NCI-H446 (cell line): ENCODE results near the gene CSRP2.

Experiments used
- DNase-seq, 2 experiments: peaks; one replicate each; lab custom pipeline; 2025; lab: John Stamatoyannopoulos, UW

CSRP2 gene

DNA sequence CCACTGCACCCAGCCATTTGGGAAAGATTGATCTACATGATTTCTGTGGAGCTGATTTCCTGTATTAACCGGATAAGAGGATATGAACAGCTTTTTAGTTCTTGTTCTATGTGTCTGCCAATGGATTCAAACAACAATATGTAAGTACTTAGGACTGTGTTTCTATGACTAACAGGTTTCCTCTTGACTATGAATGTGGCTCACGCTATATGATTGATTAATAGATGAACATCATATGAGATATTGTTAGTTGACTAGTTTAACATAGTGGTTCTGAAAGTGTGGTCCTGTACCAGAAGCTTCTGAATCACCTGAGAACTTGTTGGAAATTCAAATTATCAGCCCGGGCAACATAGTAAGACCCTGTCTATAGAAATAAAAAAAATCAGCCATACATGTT is 12.8 kb upstream of the CSRP2 start:
- DNase-seq = no peak

DNA sequence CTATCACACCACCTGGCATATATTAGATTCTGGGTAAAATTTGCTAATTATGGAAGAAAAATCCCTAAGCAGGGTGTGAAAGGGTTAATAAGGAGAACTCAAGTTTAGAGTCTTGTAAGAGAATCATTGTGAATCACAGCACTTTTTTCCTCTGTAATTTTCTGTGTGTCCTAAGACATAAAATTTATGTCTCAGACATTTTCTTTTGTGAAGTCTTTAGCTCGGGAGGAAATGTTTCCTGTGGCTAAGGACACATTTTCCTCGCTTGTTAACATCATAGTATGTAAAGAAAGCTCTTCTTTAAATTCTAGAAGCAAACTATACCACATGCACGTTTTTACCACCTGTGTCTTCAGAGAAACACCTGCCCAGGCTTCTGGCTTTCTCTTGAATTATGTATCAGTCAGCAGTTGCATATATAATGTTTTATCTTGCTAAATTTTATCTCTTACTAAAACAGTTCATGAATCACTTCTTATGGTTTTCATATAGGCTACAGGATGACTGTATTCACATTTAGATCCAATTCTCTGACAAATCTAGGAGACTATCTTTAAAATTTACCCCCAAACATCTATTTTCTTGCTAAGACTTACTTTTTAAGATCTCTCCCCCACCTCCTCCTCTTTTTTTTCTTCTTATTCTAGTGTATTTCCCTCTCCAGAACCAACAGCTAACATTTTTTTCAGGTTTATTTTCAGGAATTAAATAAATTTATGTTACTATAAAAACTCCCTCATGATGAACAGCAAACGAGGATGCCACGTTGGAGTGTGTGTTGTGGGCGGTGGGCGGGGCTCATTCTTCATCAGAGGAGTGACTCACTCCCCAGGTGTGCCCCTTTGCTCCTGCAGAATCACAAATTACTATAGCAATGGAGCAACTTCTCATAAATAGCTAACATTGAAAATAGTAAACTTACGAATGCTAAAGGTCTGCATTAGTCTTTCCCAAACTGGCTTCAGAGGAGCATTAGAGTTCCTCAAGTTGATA is 11.6 kb upstream of the CSRP2 start:
- DNase-seq = no peak

DNA sequence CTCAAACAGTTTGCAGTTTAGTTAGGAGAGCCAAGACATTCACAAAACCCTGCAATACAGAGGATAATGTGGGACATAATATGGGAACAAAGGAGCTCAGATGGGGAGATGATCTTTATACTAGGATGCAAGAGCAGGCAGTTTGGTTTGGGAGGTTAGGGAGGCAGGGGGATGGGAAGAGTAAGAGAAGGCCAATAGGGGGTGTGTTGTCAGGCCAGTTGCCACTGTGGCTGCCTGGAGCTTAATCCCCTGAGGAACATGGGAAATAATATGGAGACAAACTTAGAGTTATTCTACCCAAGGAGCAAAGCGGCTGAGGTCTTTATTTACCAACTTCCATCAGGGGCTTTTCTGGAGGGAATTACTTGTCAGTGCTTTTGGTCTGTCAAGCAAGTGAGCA is 10.0 kb upstream of the CSRP2 start:
- DNase-seq = no peak

DNA sequence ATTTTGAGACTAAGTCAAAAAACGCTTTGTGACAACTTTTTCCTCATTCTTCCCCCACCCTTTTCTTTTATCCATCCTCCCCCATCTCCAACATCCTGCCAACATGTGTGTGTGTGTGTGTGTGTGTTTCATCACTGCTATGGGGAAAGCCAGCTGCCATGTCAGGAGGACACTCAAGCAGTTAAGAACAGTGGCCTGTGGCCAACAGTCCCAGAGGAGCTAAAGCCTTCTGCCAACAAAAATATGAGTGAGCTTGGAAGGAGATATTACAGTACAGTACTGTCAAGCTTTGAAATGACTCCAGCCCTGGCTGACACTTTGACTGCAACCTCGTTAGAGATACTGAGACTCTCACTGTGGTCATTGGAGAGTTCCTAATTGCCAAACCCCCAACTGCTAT is 5.0 kb upstream of the CSRP2 start:
- DNase-seq = peak; percentile 85 to 96

DNA sequence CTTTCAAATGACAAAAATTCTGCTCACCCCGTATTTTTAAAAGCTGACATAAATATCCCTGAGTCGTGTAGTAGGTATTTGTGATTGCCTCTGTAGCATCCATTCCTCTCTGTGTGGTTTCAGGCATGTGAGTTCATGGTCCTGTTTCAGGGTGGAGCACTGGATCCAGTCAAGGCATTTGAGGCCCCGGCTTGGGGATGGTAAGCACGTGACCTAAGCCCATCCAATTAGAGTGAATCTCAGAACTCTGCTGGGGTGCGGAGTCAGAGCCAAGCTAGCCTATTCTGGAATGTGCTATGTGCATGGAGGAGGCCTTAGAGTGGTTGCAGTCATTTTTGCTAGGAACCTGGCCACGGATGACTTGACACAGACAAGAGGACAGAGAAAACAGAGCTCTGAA is 4.3 kb upstream of the CSRP2 start:
- no peak for DNase-seq

DNA sequence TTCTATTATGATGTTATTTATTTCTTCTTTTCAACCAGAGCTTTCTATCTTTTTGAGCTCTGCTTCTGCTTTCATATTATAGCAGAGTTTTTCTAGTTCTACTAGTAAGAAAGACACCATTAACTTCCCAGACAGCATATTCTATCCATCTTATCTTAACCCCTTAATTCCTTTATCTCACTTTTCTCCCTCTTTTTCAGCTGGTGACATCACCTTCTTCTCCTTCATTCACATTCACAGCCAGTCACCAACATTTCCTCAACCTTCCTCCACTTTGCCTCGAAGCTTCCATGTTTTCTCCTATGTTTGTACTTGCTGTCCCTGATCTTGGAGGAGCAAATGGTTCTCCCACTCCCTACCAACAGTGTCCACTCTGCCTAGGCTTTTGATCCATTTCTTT is 3.5 kb upstream of the CSRP2 start:
- DNase-seq = no peak

DNA sequence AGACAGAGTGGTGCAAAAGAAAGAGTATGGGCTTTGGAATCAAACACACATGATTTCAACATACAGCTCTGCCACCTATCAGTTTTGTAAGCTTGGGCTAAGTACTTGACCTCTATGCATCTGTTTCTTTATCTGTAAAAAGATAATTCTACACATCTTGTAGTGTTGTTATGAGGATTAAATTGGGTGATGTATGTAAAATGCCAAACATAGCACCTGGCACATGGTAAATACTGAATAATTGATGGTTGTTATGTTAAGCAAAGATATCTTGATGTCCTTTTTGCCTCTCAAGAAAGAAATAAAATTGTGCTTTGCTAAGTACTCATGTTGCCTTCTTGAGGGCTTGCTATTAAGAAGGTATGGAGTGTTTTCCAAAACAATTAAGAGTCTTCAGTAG is 2.3 kb upstream of the CSRP2 start:
- no peak for DNase-seq

DNA sequence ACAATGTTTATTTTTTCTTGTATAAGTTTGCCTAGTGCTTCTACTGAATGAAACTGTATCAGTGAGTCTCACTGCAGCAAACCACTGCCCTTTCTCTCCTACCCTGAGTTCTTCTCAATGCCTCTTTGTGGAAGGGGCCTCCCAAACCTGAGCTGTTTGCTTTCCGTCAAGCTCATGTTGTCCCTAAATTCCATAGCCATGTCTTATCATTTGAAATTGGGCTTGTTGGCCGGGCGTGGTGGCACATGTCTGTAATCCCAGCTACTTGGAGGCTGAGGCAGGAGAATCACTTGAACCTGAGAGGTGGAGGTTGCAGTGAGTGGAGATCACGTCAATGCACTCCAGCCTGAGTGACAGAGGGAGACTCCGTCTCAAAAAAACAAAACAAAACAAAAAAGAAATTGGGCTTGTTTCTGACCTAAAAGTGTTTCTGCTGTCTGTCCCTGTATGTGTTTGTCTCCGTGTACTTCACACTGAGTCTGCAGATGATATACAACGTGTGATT is 1.8 kb upstream of the CSRP2 start:
- DNase-seq = no peak

DNA sequence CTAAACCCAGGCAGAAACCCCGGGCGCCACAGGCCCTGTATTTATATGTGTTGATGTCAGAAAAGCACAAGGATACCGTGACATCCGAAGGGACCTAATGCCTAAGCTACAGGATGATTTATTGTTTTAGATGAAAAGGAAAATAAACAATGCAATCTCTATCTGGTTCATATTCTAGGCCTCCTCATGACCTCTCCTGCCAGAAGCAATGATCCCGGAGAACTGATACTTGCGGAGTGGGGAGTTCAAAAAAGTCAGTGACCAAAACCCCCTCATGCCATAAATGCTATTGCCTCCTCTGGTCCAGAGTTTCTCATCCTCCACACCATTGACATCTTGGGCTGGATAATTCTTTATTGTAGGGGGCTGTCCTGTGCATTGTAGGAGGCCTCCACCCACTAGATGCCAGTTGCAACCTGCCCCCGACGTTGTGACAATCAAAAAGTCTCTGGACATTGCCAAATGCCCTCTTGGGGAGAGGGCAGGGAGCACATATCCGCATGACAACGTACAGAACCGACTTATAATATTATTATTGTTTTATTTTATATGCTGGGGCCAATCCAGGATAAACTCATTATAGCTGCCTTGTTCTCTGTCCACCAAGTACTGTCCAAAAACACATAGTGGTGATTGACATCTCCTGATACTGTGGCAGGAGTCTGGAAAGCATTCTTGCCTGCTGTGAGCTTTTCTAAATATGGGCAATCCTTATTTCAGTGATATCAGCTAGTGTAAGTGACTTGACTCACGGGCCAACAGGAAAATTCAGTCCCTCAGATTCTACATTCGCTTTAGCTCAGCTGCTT is 1.1 kb upstream of the CSRP2 start:
- DNase-seq = no peak

DNA sequence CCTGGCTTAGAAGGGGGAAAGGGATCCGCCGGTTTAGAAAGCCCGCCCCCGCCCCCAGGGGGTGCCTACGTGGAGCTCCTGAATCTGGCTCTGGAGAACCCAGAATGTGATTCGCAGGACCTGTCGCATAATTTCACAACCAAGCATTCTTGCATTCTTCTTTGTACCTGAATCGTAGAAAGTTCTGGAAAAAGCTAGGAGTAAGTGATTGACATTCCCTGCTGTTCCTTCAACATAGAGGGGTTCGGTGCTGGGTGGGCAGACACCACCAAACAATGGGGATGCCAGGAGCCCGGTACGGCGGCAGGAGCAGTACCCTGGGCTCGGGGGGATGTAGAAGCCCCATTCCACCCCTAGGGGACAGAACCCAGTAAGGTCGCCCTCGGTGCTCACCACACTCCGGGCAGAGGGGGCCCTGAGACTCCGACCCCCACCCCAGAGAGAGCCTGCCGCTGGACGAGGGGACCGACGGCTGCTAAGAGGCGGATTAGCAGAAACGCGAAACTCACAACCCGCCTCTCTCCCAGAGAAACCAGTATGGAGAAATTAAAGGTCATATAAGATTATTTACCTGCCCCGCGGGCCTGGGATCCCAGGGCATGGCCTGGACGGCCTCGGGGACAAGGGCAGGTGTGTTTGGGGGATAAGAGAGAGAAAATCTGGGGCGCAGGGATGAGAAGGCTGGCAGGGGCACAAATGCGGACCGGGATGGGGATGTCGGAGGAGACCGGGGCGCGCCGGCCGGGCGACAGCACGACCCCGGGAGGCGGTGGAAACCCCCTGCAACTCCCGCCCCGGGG is 520 bp downstream of the CSRP2 start:
- DNase-seq = peak; percentile 30 to 54

DNA sequence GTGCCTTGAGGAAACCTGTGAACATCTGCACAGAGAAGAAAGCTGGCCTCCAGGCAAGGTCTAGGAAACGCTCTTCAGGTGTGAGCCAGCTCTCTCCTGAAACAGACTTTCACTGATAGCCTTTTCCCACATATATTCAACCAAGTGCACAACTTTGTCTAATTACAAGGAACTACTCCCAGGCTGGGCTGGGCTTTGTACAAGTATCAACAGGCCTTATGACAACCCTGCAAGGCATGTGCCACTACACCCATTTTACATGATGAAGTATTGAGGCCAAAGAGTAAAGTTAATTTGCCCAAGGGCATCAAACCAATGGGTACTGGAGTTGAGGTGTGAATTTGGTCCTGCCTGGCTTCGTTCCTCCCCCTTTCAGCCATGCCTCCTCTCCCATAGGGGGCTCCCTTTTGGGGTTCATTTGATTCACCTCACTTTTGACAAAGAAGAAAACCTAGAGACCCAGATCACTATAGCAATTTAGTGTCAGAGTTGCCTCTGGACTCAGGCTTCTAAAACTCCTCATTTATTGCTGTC is 2.1 kb downstream of the CSRP2 start:
- DNase-seq = no peak

DNA sequence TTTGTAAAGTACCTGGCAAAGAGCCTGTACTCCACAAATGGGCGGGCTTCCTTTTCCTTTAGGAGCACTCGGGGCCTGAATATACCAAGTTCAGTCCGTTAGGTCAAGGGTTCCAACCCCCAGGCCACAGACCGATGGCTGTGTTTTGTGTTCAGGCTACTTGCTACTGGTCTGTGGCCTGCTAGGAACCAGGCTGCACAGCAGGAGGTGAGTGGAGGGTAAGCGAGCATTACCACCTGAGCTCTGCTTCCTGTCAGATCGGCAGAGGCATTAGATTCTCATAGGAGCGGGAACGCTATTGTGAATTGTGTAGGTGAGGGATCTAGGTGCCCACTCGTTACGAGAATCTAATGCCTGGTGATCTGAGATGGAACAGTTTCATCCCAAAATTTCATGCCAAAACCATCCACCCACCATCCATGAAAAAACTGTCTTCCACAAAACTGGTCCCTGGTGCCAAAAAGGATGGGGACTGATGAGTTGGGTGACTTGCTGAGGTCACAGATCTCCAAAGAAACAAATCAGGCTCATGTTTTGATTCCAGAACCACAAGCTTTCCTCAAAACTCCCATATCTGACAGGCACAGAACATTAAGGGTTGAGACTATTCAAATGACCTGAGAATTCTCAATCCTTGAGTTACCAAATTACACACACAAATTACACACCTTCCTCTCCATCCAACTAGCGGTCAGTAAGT is 4.2 kb downstream of the CSRP2 start:
- DNase-seq = no peak

DNA sequence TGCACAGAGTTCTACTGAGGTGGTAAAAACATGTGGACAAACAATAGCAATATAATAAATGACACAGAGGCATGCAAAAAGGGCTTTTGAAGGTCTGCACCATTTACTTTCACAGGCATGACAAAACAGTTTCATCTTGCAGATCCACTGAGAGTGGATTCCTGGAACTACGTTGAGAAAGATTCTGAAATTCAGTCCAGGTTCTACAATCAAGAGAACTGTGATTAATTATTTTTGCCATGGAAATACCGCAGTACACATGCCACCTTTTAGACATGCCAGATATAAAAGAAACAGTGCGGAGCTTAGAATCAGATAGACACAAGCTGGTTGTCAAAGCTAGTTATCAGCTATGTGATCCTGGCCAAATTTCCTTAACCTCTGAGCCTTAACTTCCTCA is 4.8 kb downstream of the CSRP2 start:
- no peak for DNase-seq

DNA sequence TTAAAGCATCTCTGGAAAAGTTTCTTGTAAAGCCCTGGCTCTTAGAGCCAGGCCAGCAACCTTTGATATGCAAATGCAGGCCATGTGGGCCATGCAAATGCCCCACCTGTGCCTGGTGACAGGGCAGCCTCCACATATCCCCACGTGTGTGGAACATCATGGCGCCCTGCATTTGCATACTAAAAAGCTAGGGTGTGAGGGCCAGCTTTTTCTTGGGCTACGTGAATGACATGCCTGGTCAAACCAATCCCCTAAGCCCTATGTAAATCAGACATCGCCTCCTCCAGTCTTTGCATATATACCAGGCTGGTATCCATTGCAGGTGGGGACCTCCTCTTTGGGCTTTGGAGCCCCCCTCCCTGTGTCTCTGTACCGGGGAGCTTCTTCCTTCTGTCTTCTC is 6.4 kb downstream of the CSRP2 start:
- DNase-seq = no peak

DNA sequence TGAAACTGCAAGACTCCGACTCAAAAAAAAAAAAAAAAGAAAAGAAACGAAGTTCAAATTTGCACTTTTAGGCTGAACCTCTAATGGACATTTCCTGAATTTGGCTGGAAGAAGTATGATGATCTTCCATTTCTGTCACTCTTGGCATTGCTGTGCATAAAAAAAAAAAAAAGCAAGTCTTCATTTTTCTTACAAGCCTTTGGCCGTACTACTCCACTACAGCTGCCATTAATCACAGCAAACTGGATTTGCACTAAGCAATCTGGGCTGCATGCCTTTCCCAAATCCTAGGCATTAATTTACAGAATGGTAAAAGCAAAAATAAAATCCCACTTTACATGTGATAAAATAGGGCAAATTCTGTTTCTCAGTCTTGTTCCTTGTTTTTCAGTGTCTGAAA is 7.1 kb downstream of the CSRP2 start:
- peak in 1 of 2 experiments; percentile 30 for DNase-seq

DNA sequence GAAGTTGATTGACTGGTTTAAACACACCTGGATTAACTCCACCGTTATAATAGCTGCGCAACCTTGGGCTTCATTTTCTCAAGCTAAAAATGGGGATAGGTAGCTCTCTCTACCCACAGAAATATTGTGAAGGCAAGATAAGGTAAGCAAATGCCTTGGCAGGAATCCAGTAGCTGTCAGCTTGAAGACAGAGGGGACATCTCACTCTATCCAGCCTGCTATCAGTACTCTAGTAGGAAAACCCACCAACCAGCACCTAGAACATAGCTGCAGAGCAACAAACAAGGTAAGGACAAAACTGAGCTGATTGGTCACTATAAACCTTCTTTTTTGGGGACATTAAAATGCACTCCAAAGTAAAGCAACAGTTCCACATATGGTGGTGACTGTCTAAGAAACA is 7.7 kb downstream of the CSRP2 start:
- DNase-seq = no peak

DNA sequence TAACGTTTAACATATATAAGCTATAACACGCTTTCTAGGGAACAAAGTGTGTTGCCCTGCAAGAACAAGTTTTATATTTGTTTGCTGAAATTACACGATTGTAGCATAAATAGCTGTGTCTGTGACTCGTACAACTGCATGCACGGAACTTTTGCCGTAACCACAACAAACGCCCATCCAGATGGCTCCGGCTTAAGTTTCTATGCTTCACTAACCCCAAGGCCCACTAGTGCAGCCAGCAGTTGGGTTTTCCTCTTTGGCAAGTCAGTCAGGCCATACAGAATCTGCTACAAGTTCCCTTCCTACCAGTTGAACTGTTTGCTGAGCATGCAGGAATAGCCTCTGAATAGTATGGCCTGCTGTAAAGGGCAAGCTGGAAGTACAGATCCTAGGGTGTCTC is 12.1 kb downstream of the CSRP2 start:
- peak; percentile 69 to 74 for DNase-seq

DNA sequence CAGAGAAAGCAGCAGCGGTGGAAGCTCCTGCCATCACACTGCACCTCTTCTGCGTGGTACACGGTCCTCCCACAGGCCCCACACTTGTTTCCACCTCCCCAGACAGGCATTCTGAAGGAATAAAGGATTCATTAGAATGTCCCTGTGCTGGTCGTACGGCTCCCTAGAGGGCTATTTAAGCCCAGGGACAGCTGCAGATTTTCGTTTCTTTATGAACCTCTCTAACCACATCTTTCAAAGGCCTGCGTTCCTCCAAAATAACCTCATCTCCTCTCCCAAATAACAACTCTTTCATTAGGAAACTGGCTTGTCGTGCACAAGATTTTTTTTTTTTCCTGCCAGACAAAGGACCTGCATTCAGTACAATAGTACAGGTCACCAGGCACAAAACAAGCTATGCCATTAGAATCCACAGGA is 12.7 kb downstream of the CSRP2 start:
- no peak for DNase-seq

DNA sequence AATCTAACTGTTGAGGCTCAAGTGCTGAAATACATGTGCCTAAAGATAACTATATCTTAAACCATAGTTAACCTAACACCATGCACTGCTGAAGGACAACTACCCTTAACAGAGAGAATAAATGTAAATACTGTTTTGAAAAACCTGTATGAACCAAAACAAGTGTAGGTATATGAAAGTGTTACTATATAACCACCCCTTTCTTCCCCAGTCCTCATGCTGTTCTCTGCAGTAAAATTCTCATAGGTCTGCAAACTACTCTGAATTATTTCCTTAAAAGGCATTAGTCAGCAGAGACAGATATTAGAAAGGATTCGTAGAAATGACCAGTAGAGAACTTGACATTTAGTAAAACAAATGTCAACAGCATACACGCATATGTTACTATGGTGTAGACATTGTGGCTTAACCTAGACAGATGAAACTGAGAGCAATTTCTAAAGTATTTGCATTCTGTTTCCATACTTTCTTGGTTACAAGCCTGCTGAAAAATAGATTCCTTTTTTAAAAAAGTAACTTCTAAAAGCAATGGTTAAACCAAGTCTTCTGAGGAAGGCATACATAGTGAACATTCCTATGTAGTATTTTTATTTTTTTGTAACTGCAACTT is 13.9 kb downstream of the CSRP2 start:
- no peak for DNase-seq

DNA sequence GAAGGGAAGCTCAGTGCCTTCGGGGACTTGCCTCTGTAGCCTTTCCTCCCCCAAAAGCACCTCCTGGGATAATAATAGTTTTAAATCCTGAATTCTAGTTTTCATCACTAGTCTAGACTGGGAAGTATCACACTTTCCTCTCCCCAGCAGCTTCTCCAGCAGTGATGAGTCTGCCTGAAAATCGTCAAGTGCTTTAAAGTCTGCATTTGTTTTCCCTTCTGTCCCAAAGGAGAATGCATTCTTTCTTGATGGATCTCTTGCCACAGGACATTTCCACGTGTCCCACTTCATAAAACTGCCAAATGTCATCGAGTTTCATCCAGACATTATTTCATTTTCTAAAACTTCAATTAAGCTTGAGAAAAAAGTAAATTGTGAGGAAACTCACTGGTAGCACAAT is 15.0 kb downstream of the CSRP2 start:
- DNase-seq = no peak
